Caco-2 (cell line): ENCODE data around the gene RCL1. TPM values are rescaled to one million over a fixed set of nuclear protein-coding genes. Genes with fewer than 3 reads are reported as not detected.

Experiments used
- BruUV-seq: library from RNA; stranded (reverse); fragments of 400-500 nt; replicated peaks from 2 replicates; lab custom pipeline; 2021; lab: Mats Ljungman, UMichigan
- CTCF ChIA-PET: fragments of 300-600 bp; sonication (Branson Sonifier 250); formaldehyde crosslinking; loops from one replicate; lab custom pipeline; 2022; ENCODE audit warnings: antibody characterized with exemption; lab: Charles Lee
- POLR2A ChIA-PET: fragments of 300-600 bp; sonication (Branson Sonifier 250); formaldehyde crosslinking; loops from one replicate; lab custom pipeline; 2022; ENCODE audit warnings: antibody characterized with exemption; lab: Charles Lee
- DNase-seq, 2 experiments: peaks; one replicate each; pipeline versions ENCODE4 v3.0.0 to v3.0.0-alpha.2; 2020 to 2022
- H3K27me3 ChIP-seq: replicated peaks from 2 replicates; pipeline ENCODE4 v1.6.0; 2011; ENCODE audit warnings: low read length; ENCODE audit not compliant: control insufficient read depth, insufficient read depth
- H3K36me3 ChIP-seq: 2 replicates; pipeline ENCODE4 v1.5.1; 2011; ENCODE audit warnings: low read length; ENCODE audit not compliant: control insufficient read depth, insufficient read depth
- H3K4me1 ChIP-seq: fragments of 250-450 bp; sonication (Bioruptor Pico); 2 replicates; pipeline ENCODE4 v1.5.1; 2020; ENCODE audit warnings: mild to moderate bottlenecking
- H3K4me3 ChIP-seq: 2 replicates; pipeline ENCODE4 v1.5.1; 2011; ENCODE audit warnings: low read depth, mild to moderate bottlenecking, control low read depth, low read length
- H3K9me3 ChIP-seq: fragments of 250-450 bp; sonication (Bioruptor Pico); 2 replicates; pipeline ENCODE4 v1.5.1; 2020; ENCODE audit warnings: mild to moderate bottlenecking, moderate library complexity
- H3K27ac Mint-ChIP-seq: one replicate; pipeline ENCODE4 v1.8.0; 2022; ENCODE audit warnings: mixed read lengths; ENCODE audit not compliant: unreplicated experiment
- H3K27me3 Mint-ChIP-seq: one replicate; pipeline ENCODE4 v1.8.0; 2022; ENCODE audit warnings: mixed read lengths; ENCODE audit not compliant: insufficient read depth, unreplicated experiment
- H3K36me3 Mint-ChIP-seq: one replicate; pipeline ENCODE4 v1.8.0; 2022; ENCODE audit warnings: mild to moderate bottlenecking, mixed read lengths; ENCODE audit not compliant: insufficient read depth, unreplicated experiment
- H3K4me1 Mint-ChIP-seq: one replicate; pipeline ENCODE4 v1.8.0; 2022; ENCODE audit warnings: low read depth, mixed read lengths; ENCODE audit not compliant: unreplicated experiment
- H3K4me3 Mint-ChIP-seq: one replicate; pipeline ENCODE4 v1.8.0; 2022; ENCODE audit warnings: mild to moderate bottlenecking, moderate library complexity, mixed read lengths; ENCODE audit not compliant: unreplicated experiment
- H3K9me3 Mint-ChIP-seq: one replicate; pipeline ENCODE4 v1.8.0; 2022; ENCODE audit warnings: mixed read lengths; ENCODE audit not compliant: unreplicated experiment
- intact Hi-C: fragments of 100-400 bp; cut with micrococcal nuclease; formaldehyde crosslinking; loops from one replicate; pipeline ENCODE4 v1.10.0; 2022; ENCODE audit not compliant: unreplicated experiment
- total RNA-seq: library from RNA; stranded (reverse); gene quantifications from 2 replicates; pipeline ENCODE4 v1.2.3, GENCODE V29; 2022
- TF ChIP-seq, protein P1 (sequence below), 2 experiments: fragments of 200-600 bp in 1 of 2; IDR thresholded peaks; 1 replicate in 1 of 2; 2 replicates in 1 of 2; pipeline versions ENCODE4 v1.5.1 to v1.8.0; 2011 to 2022; ENCODE audit warnings: antibody characterized with exemption in 1 of 2, control low read depth in 1 of 2, inconsistent platforms in 1 of 2, low read depth in 1 of 2, low read length in 1 of 2, mild to moderate bottlenecking in 1 of 2, moderate library complexity in 1 of 2; ENCODE audit not compliant: insufficient read depth in 1 of 2, severe bottlenecking in 1 of 2, unreplicated experiment in 1 of 2

RCL1 gene
- total RNA-seq, 1 experiment from 2014 or later = 15.7 TPM

DNA sequence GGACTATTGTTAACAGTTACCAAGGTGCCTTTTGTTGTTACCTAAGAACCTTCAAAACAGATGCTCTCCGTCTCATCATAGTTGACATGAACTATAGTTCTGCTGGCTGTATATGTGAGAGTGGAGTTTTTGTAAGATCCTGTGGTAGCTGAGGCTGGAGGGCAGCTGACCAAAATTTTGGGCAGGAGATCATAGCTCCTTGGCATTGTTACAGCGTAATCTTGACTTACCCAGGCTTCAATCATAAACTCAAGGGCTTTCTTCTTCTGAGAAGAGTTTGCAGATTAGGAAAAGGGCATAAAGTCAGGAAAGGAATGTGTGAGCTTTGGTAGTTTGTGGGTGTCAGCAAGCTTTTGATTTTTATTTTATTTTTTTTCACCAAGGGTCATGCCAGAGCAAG, 34.5 kb downstream of the RCL1 start:
- Mint-ChIP-seq H3K9me3 (no peaks in the 10 kb centered on the region), H3K4me3 (no peak overlapping the region), H3K4me1 (no peaks in the 10 kb centered on the region), H3K36me3 (no peaks in the 10 kb centered on the region), H3K27ac (no peak overlapping the region), H3K27me3 (no peaks in the 10 kb centered on the region)
- H3K9me3 ChIP-seq = no peaks in the 10 kb centered on the region
- no TSS peak for BruUV-seq
- CTCF ChIA-PET = no interaction called here
- H3K4me3 ChIP-seq = no peak overlapping the region
- no peaks in the 10 kb centered on the region for H3K4me1 ChIP-seq
- POLR2A ChIA-PET = no interaction called here
- no peaks in the 10 kb centered on the region; the same call in 1 of the 2 replicates for H3K36me3 ChIP-seq
- TF ChIP-seq, protein P1, sequence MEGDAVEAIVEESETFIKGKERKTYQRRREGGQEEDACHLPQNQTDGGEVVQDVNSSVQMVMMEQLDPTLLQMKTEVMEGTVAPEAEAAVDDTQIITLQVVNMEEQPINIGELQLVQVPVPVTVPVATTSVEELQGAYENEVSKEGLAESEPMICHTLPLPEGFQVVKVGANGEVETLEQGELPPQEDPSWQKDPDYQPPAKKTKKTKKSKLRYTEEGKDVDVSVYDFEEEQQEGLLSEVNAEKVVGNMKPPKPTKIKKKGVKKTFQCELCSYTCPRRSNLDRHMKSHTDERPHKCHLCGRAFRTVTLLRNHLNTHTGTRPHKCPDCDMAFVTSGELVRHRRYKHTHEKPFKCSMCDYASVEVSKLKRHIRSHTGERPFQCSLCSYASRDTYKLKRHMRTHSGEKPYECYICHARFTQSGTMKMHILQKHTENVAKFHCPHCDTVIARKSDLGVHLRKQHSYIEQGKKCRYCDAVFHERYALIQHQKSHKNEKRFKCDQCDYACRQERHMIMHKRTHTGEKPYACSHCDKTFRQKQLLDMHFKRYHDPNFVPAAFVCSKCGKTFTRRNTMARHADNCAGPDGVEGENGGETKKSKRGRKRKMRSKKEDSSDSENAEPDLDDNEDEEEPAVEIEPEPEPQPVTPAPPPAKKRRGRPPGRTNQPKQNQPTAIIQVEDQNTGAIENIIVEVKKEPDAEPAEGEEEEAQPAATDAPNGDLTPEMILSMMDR (IDR thresholded peaks at IDR 0.05; ENCODE audit: insufficient read depth in 1 of 2, low read depth in 1 of 2, low read length in 1 of 2, severe bottlenecking in 1 of 2, unreplicated experiment in 1 of 2) = no peak
- H3K27me3 ChIP-seq = no peaks in the 10 kb centered on the region
- intact Hi-C loops = loop anchor here (10.0 kb wide), 1 partner anchor 98 kb away; no protein-coding TSS in a partner anchor
- no peak for DNase-seq

DNA sequence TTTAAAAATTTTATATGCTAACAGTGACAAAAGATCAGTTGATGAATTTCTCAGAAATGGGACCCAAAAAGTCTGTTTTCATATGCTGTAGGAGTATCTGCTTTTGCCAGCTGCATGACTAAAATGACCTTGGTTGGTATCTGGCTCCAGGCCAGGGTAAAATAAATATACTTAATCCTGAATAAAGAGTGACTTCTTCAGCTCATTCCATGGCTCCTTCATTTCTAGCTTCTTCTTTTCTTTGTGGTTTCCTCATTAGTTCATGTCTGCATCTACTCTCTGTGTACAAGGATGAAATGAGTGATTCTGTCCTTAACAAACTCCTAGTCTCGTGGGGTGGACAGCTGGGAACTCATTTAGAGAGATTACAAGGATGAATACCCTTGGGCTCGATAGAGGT, 36.0 kb downstream of the RCL1 start:
- DNase-seq = no peak
- no TSS peak for BruUV-seq
- Mint-ChIP-seq H3K4me1 (no peaks in the 10 kb centered on the region), H3K4me3 (no peak overlapping the region), H3K9me3 (no peaks in the 10 kb centered on the region), H3K27me3 (no peaks in the 10 kb centered on the region), H3K36me3 (peaks cover 3% of the 10 kb centered on the region), H3K27ac (no peak overlapping the region)
- intact Hi-C loops = loop anchor here (10.0 kb wide), 1 partner anchor 96 kb away; no protein-coding TSS in a partner anchor
- ChIA-PET CTCF (interaction anchor here (0.7 kb wide), 1 partner anchor 9 kb away, joined by 4 read pairs; no protein-coding TSS in a partner anchor), POLR2A (interaction anchor here (0.6 kb wide), 1 partner anchor 31 kb away, joined by 3 read pairs; no protein-coding TSS in a partner anchor)
- Histone ChIP-seq H3K36me3 (no peaks in the 10 kb centered on the region; the same call in 1 of the 2 replicates), H3K4me3 (no peak overlapping the region), H3K9me3 (no peaks in the 10 kb centered on the region), H3K4me1 (peaks cover 9% of the 10 kb centered on the region; the same call in 1 of the 2 replicates), H3K27me3 (no peaks in the 10 kb centered on the region)
- TF ChIP-seq, protein P1 (IDR thresholded peaks at IDR 0.05; ENCODE audit: insufficient read depth in 1 of 2, low read depth in 1 of 2, low read length in 1 of 2, severe bottlenecking in 1 of 2, unreplicated experiment in 1 of 2) = no peak

DNA sequence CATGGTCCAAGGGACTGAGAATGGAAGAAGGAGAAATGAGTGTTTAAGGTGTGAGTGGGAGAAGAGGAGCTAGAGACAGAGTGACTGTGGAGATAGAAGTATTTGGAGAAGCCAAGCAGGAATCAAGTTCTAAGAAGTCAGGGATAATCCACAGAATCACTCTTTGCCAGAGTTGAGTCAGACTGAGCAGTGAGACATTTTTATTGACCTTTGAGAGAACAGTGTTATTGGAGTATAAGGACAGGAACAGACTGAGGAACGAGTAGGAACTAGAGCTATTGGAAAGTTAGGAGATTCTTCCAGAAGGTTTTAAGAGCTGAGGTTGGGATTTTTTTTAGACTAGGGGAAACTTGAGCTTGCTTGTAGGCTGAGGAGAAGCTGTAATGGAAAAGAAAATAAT, 37.2 kb downstream of the RCL1 start:
- H3K27me3 Mint-ChIP-seq = no peaks in the 10 kb centered on the region
- H3K4me1 Mint-ChIP-seq = peaks cover 6% of the 10 kb centered on the region
- intact Hi-C loops = loop anchor here (10.0 kb wide), 1 partner anchor 95 kb away; no protein-coding TSS in a partner anchor
- H3K4me3 Mint-ChIP-seq = no peak overlapping the region
- ChIA-PET POLR2A (no interaction called here), CTCF (no interaction called here)
- H3K4me3 ChIP-seq = no peak overlapping the region
- H3K9me3 ChIP-seq = no peaks in the 10 kb centered on the region
- peaks cover 9% of the 10 kb centered on the region for H3K36me3 Mint-ChIP-seq
- TF ChIP-seq, protein P1 (IDR thresholded peaks at IDR 0.05; ENCODE audit: insufficient read depth in 1 of 2, low read depth in 1 of 2, low read length in 1 of 2, severe bottlenecking in 1 of 2, unreplicated experiment in 1 of 2) = no peak
- no peak overlapping the region for H3K27ac Mint-ChIP-seq
- DNase-seq = no peak
- H3K4me1 ChIP-seq = peaks cover 11% of the 10 kb centered on the region; the same call in 1 of the 2 replicates
- BruUV-seq = no TSS peak
- no peaks in the 10 kb centered on the region for H3K27me3 ChIP-seq
- H3K9me3 Mint-ChIP-seq = no peaks in the 10 kb centered on the region
- H3K36me3 ChIP-seq = no peaks in the 10 kb centered on the region; the same call in 1 of the 2 replicates
